ENCODE results near the gene GOT1.

GOT1 gene

GRCh38 chr10:99430451-99431189 lies at the start of gene GOT1:
Gene GOT1, minus strand, starts transcription at chr10:99430624. Its CDS starts 59 bp downstream, at chr10:99430565.
- DNase-seq (ENCODE audit: low read depth): peak; percentile 89

GRCh38 chr10:99470327-99470726 lies 39.9 kb upstream of the GOT1 start:
- DNase-seq (ENCODE audit: low read depth): no peak

GRCh38 chr10:99467236-99467999 lies 37.0 kb upstream of the GOT1 start:
- DNase-seq (ENCODE audit: low read depth): no peak

GRCh38 chr10:99466632-99467223 lies 36.3 kb upstream of the GOT1 start:
- DNase-seq (ENCODE audit: low read depth): no peak

- no peak for DNase-seq (ENCODE audit: low read depth)
Measured at GRCh38 chr10:99461230-99461629, 30.8 kb upstream of the GOT1 start.

- no peak for DNase-seq (ENCODE audit: low read depth)
Measured at GRCh38 chr10:99460070-99460469, 29.6 kb upstream of the GOT1 start.

- DNase-seq (ENCODE audit: low read depth): no peak
Measured at GRCh38 chr10:99459217-99459616, 28.8 kb upstream of the GOT1 start.

GRCh38 chr10:99457813-99458212 lies 27.4 kb upstream of the GOT1 start:
- DNase-seq (ENCODE audit: low read depth): no peak

GRCh38 chr10:99456931-99457288 lies 26.5 kb upstream of the GOT1 start:
- no peak for DNase-seq (ENCODE audit: low read depth)

- DNase-seq (ENCODE audit: low read depth): no peak
Measured at GRCh38 chr10:99456207-99456930, 25.9 kb upstream of the GOT1 start.

- no peak for DNase-seq (ENCODE audit: low read depth)
Measured at GRCh38 chr10:99451981-99452380, 21.6 kb upstream of the GOT1 start.

GRCh38 chr10:99451499-99451788 lies 21.0 kb upstream of the GOT1 start:
- DNase-seq (ENCODE audit: low read depth): no peak

GRCh38 chr10:99450624-99451498 lies 20.4 kb upstream of the GOT1 start:
- no peak for DNase-seq (ENCODE audit: low read depth)

- DNase-seq (ENCODE audit: low read depth): no peak
Measured at GRCh38 chr10:99450156-99450555, 19.7 kb upstream of the GOT1 start.

GRCh38 chr10:99449023-99449422 lies 18.6 kb upstream of the GOT1 start:
- no peak for DNase-seq (ENCODE audit: low read depth)

GRCh38 chr10:99444383-99445045 lies 14.1 kb upstream of the GOT1 start:
- DNase-seq (ENCODE audit: low read depth): no peak

GRCh38 chr10:99443500-99443899 lies 13.1 kb upstream of the GOT1 start:
- no peak for DNase-seq (ENCODE audit: low read depth)

GRCh38 chr10:99442394-99442793 lies 12.0 kb upstream of the GOT1 start:
- no peak for DNase-seq (ENCODE audit: low read depth)

GRCh38 chr10:99438890-99439289 lies 8.5 kb upstream of the GOT1 start:
- DNase-seq (ENCODE audit: low read depth): no peak

- DNase-seq (ENCODE audit: low read depth): no peak
Measured at GRCh38 chr10:99435986-99436638, 5.7 kb upstream of the GOT1 start.
